ENCODE data around the gene PRSS21.
A peak's percentile ranks its signal among the peaks of the same experiment; 100 is the strongest.

PRSS21 gene

DNA sequence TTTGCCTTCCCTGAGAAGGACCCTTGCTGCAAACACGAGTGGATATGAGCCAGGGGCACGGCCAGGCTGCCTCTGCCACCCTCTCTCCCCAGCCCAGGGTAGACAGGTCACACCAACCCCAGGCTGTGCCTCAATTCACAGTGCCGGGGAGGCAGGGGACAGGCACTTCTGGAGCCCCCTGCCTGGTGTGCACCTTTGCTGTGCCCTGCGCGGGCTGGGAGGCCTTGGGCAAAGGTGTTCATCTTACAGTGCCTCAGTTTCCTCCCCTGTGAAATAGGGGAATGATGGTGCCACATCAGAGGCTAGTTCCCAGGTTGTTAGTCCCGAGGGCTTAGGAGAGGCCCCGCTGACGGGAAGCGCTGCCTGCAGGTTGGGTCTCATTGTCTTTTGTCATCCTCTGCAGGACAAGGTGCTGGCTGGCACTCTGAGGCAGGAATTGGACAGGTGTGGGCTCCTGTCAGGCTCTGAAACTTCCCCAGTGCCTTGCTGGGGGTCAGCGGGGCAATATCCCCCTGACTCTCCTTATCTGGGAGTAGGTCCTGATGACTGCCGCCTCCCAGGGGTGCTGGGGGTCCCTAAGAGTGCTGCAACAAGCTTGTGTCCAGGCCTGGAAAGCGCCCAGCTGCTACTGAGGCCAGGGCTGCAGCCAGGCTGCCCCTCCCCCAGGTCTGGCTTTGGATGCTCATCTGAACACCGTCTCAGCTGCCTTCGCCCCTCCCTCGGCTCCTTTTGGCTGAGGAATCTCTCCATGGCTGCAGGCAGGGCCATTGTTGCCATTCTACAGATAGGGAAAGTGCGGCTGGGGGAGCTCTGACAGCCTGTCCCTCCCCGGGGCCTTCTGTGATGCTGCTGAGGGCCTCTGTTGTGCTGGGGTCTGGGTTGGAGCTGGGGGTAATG is 3.1 kb downstream of the PRSS21 start:
- Mint-ChIP-seq H3K4me3 (no peak overlapping the region), H3K27ac (no peak overlapping the region), H3K4me1 (ENCODE audit: low read depth) (peaks cover 44% of the 10 kb centered on the region), H3K27me3 (peaks cover 7% of the 10 kb centered on the region), H3K9me3 (no peaks in the 10 kb centered on the region), H3K36me3 (ENCODE audit: low read depth) (no peaks in the 10 kb centered on the region)
- intact Hi-C loops (cut with micrococcal nuclease), result loop anchor here (5.0 kb wide), 1 partner anchor 43 kb away; the partner anchor contains the start of gene ELOB

DNA sequence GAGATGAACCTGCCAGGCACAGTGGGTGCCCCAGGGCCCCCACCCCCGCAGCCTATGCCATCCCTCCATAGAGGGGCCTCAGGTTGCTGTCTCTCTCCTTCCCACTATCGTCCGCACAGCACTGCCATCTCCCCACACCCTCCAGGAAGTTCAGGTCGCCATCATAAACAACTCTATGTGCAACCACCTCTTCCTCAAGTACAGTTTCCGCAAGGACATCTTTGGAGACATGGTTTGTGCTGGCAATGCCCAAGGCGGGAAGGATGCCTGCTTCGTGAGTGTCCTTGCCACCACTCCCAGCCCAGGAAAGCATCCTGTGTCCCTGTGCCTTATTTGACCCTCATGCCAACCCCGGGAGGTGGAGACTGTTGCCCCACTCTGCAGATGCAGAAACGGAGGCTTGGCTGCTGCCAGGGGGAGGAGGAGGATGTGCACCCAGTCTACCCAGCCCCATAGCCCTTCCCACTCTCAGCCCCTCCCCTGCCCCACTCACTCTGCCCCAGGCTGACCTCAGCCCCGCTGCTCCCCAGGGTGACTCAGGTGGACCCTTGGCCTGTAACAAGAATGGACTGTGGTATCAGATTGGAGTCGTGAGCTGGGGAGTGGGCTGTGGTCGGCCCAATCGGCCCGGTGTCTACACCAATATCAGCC is 3.9 kb downstream of the PRSS21 start:
- Mint-ChIP-seq H3K27ac (peak overlapping the region; percentile 22), H3K4me3 (no peak overlapping the region), H3K9me3 (no peaks in the 10 kb centered on the region), H3K27me3 (peaks cover 10% of the 10 kb centered on the region), H3K36me3 (ENCODE audit: low read depth) (no peaks in the 10 kb centered on the region), H3K4me1 (ENCODE audit: low read depth) (peaks cover 36% of the 10 kb centered on the region)
- intact Hi-C loops (cut with micrococcal nuclease), result no loop called here

GRCh38 chr16:2821487-2822157 is 4.6 kb downstream of the PRSS21 start:
- H3K4me1 Mint-ChIP-seq (ENCODE audit: low read depth), result peaks cover 29% of the 10 kb centered on the region
- no peaks in the 10 kb centered on the region for H3K36me3 Mint-ChIP-seq (ENCODE audit: low read depth)
- H3K9me3 Mint-ChIP-seq, result no peaks in the 10 kb centered on the region
- H3K27ac Mint-ChIP-seq, result peak overlapping the region; percentile 22
- intact Hi-C loops (cut with micrococcal nuclease), result no loop called here
- no peak overlapping the region for H3K4me3 Mint-ChIP-seq
- H3K27me3 Mint-ChIP-seq, result peaks cover 13% of the 10 kb centered on the region

DNA sequence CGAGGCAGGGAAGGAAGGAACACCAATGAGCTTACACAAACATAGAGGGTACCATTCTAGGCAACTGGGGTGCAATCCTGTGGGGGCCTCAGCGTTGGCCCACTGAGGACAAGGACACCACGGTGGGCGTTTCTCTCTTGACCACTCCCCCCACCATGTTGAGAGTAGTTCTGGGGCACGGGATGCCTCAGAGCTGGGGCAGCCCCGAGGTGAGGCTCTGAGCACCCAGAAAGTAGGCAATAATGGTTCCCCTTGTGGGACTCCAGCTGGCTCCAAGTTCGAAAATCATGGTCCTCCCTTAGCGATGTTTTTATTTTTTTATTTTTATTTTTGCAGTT is 5.1 kb downstream of the PRSS21 start:
- Mint-ChIP-seq H3K36me3 (ENCODE audit: low read depth) (no peaks in the 10 kb centered on the region), H3K27ac (peak overlapping the region; percentile 22), H3K27me3 (peaks cover 13% of the 10 kb centered on the region)

DNA sequence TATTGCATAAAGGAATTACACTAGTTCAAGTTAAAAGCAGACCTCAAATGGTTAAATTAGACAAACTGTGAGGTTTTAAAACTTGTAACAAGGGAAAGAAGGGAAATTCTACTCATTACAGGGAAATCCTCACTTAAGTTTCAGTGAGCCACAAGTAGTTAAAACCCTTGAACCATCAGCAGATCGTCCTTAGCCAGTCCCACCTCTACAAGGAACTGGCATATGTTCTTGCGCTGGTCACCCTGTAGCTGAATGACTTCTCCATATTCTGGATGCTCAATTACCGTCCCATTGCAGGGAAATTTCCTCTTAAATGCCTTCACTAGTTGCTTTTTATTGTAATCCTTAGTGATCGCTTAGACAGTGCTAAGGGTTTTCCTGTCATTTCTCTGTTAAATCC is 5.5 kb downstream of the PRSS21 start:
- H3K4me3 Mint-ChIP-seq, result no peak overlapping the region

More for the DNA sequence above, 5.1 kb downstream of the PRSS21 start:
- intact Hi-C loops (cut with micrococcal nuclease), result no loop called here
- Mint-ChIP-seq H3K9me3 (no peaks in the 10 kb centered on the region), H3K4me3 (no peak overlapping the region), H3K4me1 (ENCODE audit: low read depth) (peaks cover 27% of the 10 kb centered on the region)

DNA sequence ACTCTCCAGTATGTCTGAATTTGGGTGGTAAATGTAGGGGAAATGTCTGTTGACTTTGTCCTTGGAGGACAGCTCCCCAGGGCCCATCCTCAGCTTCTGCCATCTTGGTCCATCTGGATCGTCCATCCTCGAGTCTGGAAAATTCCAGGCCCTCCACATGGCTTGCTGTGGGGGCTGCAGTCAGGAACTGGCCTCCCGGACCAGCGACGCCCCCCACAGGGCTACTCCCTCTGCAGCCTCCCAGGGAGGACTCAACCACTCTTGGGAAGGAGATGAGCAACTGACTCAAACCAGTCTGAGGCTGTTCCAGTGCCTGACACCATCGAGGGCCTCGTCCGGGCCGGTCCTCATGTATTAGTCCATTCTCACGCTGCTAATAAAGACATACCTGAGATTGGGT is 7.6 kb downstream of the PRSS21 start:
- no peaks in the 10 kb centered on the region for H3K9me3 Mint-ChIP-seq
- H3K36me3 Mint-ChIP-seq (ENCODE audit: low read depth), result no peaks in the 10 kb centered on the region
- H3K4me1 Mint-ChIP-seq (ENCODE audit: low read depth), result peaks cover 9% of the 10 kb centered on the region
- no peak overlapping the region for H3K27ac Mint-ChIP-seq
- H3K27me3 Mint-ChIP-seq, result peaks cover 11% of the 10 kb centered on the region
- H3K4me3 Mint-ChIP-seq, result no peak overlapping the region
- intact Hi-C loops (cut with micrococcal nuclease), result no loop called here

More for the DNA sequence above, 5.5 kb downstream of the PRSS21 start:
- Mint-ChIP-seq H3K36me3 (ENCODE audit: low read depth) (no peaks in the 10 kb centered on the region), H3K9me3 (no peaks in the 10 kb centered on the region), H3K27ac (no peak overlapping the region), H3K27me3 (peaks cover 13% of the 10 kb centered on the region), H3K4me1 (ENCODE audit: low read depth) (peaks cover 25% of the 10 kb centered on the region)
- intact Hi-C loops (cut with micrococcal nuclease), result no loop called here

GRCh38 chr16:2825049-2825742 is 8.2 kb downstream of the PRSS21 start:
- Mint-ChIP-seq H3K36me3 (ENCODE audit: low read depth) (no peaks in the 10 kb centered on the region), H3K9me3 (no peaks in the 10 kb centered on the region), H3K27me3 (peaks cover 11% of the 10 kb centered on the region), H3K4me3 (no peak overlapping the region), H3K4me1 (ENCODE audit: low read depth) (peaks cover 14% of the 10 kb centered on the region), H3K27ac (no peak overlapping the region)
- intact Hi-C loops (cut with micrococcal nuclease), result no loop called here

DNA sequence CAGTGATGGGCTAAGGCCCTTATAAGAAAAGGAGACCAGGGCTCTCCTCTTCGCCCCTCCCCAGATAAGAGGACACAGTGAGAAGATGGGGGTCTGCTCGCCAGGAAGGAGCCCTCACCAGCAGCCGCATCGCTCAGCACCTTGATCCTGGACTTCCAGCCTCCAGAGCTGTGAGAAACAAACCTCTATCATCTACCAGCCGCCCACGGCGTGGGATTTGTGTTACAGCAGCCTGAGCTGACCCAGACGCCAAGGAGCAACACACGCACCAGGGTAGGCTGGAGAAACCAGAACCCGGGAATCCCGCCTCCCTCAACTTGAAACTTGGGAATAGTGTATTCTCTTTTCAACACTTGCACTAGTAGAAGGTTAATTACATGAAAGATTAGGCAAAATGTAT is 8.9 kb downstream of the PRSS21 start:
- intact Hi-C loops (cut with micrococcal nuclease), result no loop called here
- Mint-ChIP-seq H3K4me3 (no peak overlapping the region), H3K4me1 (ENCODE audit: low read depth) (peaks cover 21% of the 10 kb centered on the region), H3K27me3 (peaks cover 11% of the 10 kb centered on the region), H3K36me3 (ENCODE audit: low read depth) (peaks cover 4% of the 10 kb centered on the region), H3K9me3 (no peaks in the 10 kb centered on the region), H3K27ac (no peak overlapping the region)

- intact Hi-C loops (cut with micrococcal nuclease), result no loop called here
- Mint-ChIP-seq H3K36me3 (ENCODE audit: low read depth) (peaks cover 12% of the 10 kb centered on the region), H3K9me3 (no peaks in the 10 kb centered on the region), H3K4me1 (ENCODE audit: low read depth) (peaks cover 24% of the 10 kb centered on the region), H3K27me3 (peaks cover 8% of the 10 kb centered on the region), H3K4me3 (no peak overlapping the region), H3K27ac (no peak overlapping the region)
Measured at GRCh38 chr16:2826591-2827373, 9.7 kb downstream of the PRSS21 start.

DNA sequence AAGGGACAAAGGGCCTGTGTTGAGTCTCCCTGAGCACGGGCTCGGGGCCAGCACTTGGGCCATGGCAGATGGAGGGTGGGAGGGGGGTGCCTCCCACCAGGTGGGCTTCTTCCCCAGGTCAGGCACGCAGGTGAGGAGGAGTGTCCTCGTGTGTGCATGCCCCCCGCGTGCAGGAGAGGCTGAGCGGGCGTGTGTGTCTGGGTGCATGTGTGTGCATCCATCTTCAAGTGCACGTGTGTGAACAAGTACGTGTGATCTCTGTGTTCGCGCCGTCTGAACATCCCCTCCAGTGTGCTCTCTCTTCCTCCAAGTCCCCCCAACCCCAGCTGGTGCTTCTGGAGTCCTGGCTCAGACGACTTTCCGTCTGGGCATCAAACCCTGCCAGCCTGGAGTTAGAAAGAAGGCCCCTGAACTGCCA is 10.3 kb downstream of the PRSS21 start:
- Mint-ChIP-seq H3K9me3 (no peaks in the 10 kb centered on the region), H3K4me1 (ENCODE audit: low read depth) (peaks cover 24% of the 10 kb centered on the region), H3K36me3 (ENCODE audit: low read depth) (peaks cover 12% of the 10 kb centered on the region), H3K27ac (no peak overlapping the region), H3K27me3 (peaks cover 6% of the 10 kb centered on the region), H3K4me3 (no peak overlapping the region)
- intact Hi-C loops (cut with micrococcal nuclease), result no loop called here

GRCh38 chr16:2827831-2828520 is 10.9 kb downstream of the PRSS21 start:
- no peak overlapping the region for H3K4me3 Mint-ChIP-seq
- H3K36me3 Mint-ChIP-seq (ENCODE audit: low read depth), result peaks cover 12% of the 10 kb centered on the region
- peaks cover 10% of the 10 kb centered on the region for H3K27me3 Mint-ChIP-seq
- peaks cover 25% of the 10 kb centered on the region for H3K4me1 Mint-ChIP-seq (ENCODE audit: low read depth)
- no peak overlapping the region for H3K27ac Mint-ChIP-seq
- no peaks in the 10 kb centered on the region for H3K9me3 Mint-ChIP-seq
- intact Hi-C loops (cut with micrococcal nuclease), result no loop called here

- H3K36me3 Mint-ChIP-seq (ENCODE audit: low read depth), result peaks cover 12% of the 10 kb centered on the region
- H3K4me3 Mint-ChIP-seq, result no peak overlapping the region
- peaks cover 23% of the 10 kb centered on the region for H3K4me1 Mint-ChIP-seq (ENCODE audit: low read depth)
- H3K9me3 Mint-ChIP-seq, result no peaks in the 10 kb centered on the region
- peaks cover 10% of the 10 kb centered on the region for H3K27me3 Mint-ChIP-seq
- intact Hi-C loops (cut with micrococcal nuclease), result no loop called here
- H3K27ac Mint-ChIP-seq, result no peak overlapping the region
Measured at GRCh38 chr16:2828521-2828840, 11.4 kb downstream of the PRSS21 start.

Data from dendritic cell treated with granulocyte-macrophage colony-stimulating factor and Interleukin-4, amounts not matched to agents 40 ng/mL and 50 ng/mL, for 4 days (primary cell).